B cell (primary cell): ENCODE data around the gene COL9A3. TPM values are rescaled to one million over a fixed set of nuclear protein-coding genes. Genes with fewer than 3 reads are reported as not detected.

ENCODE experiments used
- ATAC-seq: fragments of 200-7000 bp; cut with Tn5 transposase; one replicate; pipeline ENCODE4 v1.10.0; 2021; ENCODE audit warnings: low read depth, mild to moderate bottlenecking, moderate number of reproducible peaks, moderate library complexity
- CTCF ChIA-PET: fragments of 350-600 bp; sonication (Branson Sonifier 250); formaldehyde crosslinking; loops from one replicate; lab custom pipeline; 2021; ENCODE audit warnings: antibody characterized with exemption, inconsistent platforms; lab: Charles Lee
- POLR2A ChIA-PET: fragments of 350-600 bp; sonication (Branson Sonifier 250); formaldehyde crosslinking; loops from one replicate; lab custom pipeline; 2021; ENCODE audit warnings: antibody characterized with exemption; lab: Charles Lee
- DNase-seq: peaks from one replicate; pipeline ENCODE4 v3.0.0; 2013
- H2AFZ ChIP-seq: 2 replicates; pipeline ENCODE4 v1.6.1; 2012; ENCODE audit warnings: mild to moderate bottlenecking, low read depth, low read length; ENCODE audit not compliant: insufficient read depth, poor library complexity, severe bottlenecking
- H3K27ac ChIP-seq, 2 donors: 1 replicate in 1 of 2; 2 replicates in 1 of 2; pipeline ENCODE4 v1.5.1; 2012 to 2013; ENCODE audit warnings: low read length in 2 of 2, mild to moderate bottlenecking in 2 of 2, moderate library complexity in 1 of 2
- H3K27me3 ChIP-seq, 4 experiments: fragments of 200-600 bp in 1 of 4; sonication (generic) in 1 of 4; replicated peaks in 1 of 4; 1 replicate in 2 of 4; 2 replicates in 2 of 4; pipeline versions ENCODE4 v1.6.1 to v1.7.0; 2013 to 2016; ENCODE audit warnings: low read length in 3 of 4, mild to moderate bottlenecking in 2 of 4, mixed read lengths in 1 of 4, moderate library complexity in 1 of 4; ENCODE audit not compliant: insufficient read depth in 4 of 4, control insufficient read depth in 3 of 4; ENCODE audit errors: control extremely low read depth in 1 of 4
- H3K36me3 ChIP-seq, 2 experiments: replicated peaks in 1 of 2; 1 replicate in 1 of 2; 2 replicates in 1 of 2; pipeline versions ENCODE4 v1.6.1 to v1.7.1; 2013; ENCODE audit warnings: low read length in 1 of 2; ENCODE audit not compliant: insufficient read depth in 2 of 2, control insufficient read depth in 1 of 2; ENCODE audit errors: control extremely low read depth in 1 of 2, extremely low read depth in 1 of 2
- H3K4me1 ChIP-seq, 2 donors: fragments of 200-600 bp in 1 of 2; sonication (generic) in 1 of 2; 1 replicate in 1 of 2; 2 replicates in 1 of 2; pipeline versions ENCODE4 v1.5.1 to v1.6.1; 2013 to 2017; ENCODE audit warnings: low read length in 2 of 2; ENCODE audit not compliant: control insufficient read depth in 2 of 2, insufficient read depth in 2 of 2
- H3K4me2 ChIP-seq: replicated peaks from 2 replicates; pipeline ENCODE3; 2012; ENCODE audit warnings: mild to moderate bottlenecking, low read depth, low read length; ENCODE audit not compliant: poor library complexity, severe bottlenecking
- H3K4me3 ChIP-seq, 5 experiments: fragments of 200-600 bp in 1 of 5; sonication (generic) in 1 of 5; 1 replicate in 3 of 5; 2 replicates in 2 of 5; pipeline versions ENCODE4 v1.5.1 to v1.7.0; 2011 to 2016; ENCODE audit warnings: low read length in 4 of 5, mild to moderate bottlenecking in 4 of 5, low read depth in 2 of 5, control low read depth in 1 of 5, moderate library complexity in 1 of 5; ENCODE audit not compliant: insufficient read depth in 1 of 5; ENCODE audit errors: control extremely low read depth in 1 of 5, extremely low read depth in 1 of 5
- H3K79me2 ChIP-seq: fragments of 200-600 bp; sonication (generic); one replicate; pipeline ENCODE4 v1.6.0; 2016; ENCODE audit warnings: low read length; ENCODE audit not compliant: control insufficient read depth, insufficient read depth
- H3K9ac ChIP-seq: fragments of 200-600 bp; sonication (generic); 2 replicates; pipeline ENCODE4 v1.6.1; 2017; ENCODE audit warnings: mild to moderate bottlenecking, low read length, moderate library complexity
- H3K9me3 ChIP-seq, 3 donors: one replicate each; pipeline versions ENCODE4 v1.6.1 to v1.7.1; 2013; ENCODE audit warnings: low read length in 2 of 3; ENCODE audit not compliant: control insufficient read depth in 2 of 3, insufficient read depth in 1 of 3; ENCODE audit errors: control extremely low read depth in 1 of 3
- H4K20me1 ChIP-seq: 2 replicates; pipeline ENCODE4 v1.6.0; 2012; ENCODE audit warnings: mild to moderate bottlenecking, low read length; ENCODE audit not compliant: insufficient read depth, control insufficient read depth, poor library complexity, severe bottlenecking
- H3K27ac Mint-ChIP-seq: one replicate; pipeline ENCODE4 v1.8.0; 2021; ENCODE audit warnings: mixed read lengths
- H3K27me3 Mint-ChIP-seq: one replicate; pipeline ENCODE4 v1.8.0; 2021; ENCODE audit warnings: mixed read lengths
- H3K4me1 Mint-ChIP-seq: one replicate; pipeline ENCODE4 v1.8.0; 2021; ENCODE audit warnings: mixed read lengths
- H3K4me3 Mint-ChIP-seq: one replicate; pipeline ENCODE4 v1.8.0; 2021; ENCODE audit warnings: mixed read lengths
- H3K9me3 Mint-ChIP-seq: one replicate; pipeline ENCODE4 v1.8.0; 2022; ENCODE audit warnings: mixed read lengths; ENCODE audit not compliant: insufficient read depth
- EZH2 ChIP-seq: IDR thresholded peaks from 2 replicates; pipeline ENCODE4 v1.6.1; 2012; ENCODE audit warnings: borderline replicate concordance, low read depth, mild to moderate bottlenecking, moderate library complexity, low read length; ENCODE audit not compliant: insufficient read depth, poor library complexity, severe bottlenecking
- WGBS: methylation state at CpG from one replicate; pipeline ENCODE4 v1.1.5; 2013; ENCODE audit warnings: missing lambda C conversion rate; ENCODE audit not compliant: insufficient coverage; 5-methylcytosine and 5-hydroxymethylcytosine counted together
- intact Hi-C: fragments of 100-400 bp; cut with micrococcal nuclease; formaldehyde crosslinking; loops from one replicate; pipeline ENCODE4 v1.10.0; 2022
- polyA plus RNA-seq: library from polyadenylated mRNA; depleted of rRNA; stranded (reverse); fragments of >200 nt; gene quantifications from 2 replicates; pipeline ENCODE4 v1.2.3, GENCODE V29; 2012
- total RNA-seq, 2 donors: library from RNA; stranded (reverse); fragments of 120-200 nt in 1 of 2; gene quantifications; 1 replicate in 1 of 2; 2 replicates in 1 of 2; pipeline versions ENCODE4 v1.2.3 to v1.2.4, GENCODE V29; 2013 to 2022
- TF ChIP-seq, protein P1 (sequence below): fragments of 200-600 bp; IDR thresholded peaks from one replicate; pipeline ENCODE4 v1.8.0; 2022; ENCODE audit warnings: antibody characterized with exemption, mild to moderate bottlenecking

COL9A3 gene
- total and polyA plus RNA-seq, 2 donors (not counting 1 experiment from before 2014, with no cell fraction given): 10.7 to 96.3 TPM

DNA sequence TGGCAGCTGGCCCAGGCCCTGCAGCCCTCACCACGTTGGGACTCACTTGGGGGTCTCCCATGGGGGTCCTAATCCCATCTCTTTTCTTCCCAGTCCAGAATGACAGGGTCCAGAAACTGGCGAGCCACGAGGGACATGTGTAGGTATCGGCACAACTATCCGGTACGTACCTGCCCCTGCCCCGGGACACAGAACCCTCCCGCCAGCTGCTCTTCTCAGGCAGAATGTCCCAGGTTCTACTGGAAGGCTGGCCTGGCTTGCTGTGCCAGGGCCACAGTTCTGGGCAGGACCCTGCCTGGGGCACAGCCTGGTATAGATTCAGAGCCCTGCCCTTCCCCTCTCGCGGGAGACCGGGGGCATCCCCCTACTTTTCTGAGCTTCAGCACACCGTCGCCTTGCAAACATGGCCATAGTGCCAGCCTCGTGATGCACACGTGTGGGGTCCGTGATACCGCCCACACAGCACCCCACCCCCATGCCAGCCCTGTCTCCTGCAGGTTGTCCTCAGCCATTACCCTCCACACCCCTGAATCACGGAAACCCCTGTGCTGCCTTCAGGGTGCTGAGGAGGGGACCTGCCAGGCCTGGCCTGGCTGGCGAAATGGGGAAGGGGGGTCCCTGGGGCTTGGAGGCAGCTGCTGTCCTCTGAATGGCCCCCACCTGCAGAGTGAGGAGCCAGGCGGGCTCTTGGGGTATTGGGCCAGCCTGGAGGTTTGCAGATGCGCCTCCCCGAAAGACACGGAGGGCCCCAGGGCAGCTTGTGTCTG, 9.2 kb upstream of the COL9A3 start:
- no peaks in the 10 kb centered on the region for H3K9me3 Mint-ChIP-seq
- H3K4me3 Mint-ChIP-seq: peak overlapping the region; percentile 72
- Histone ChIP-seq H3K4me3 (no peak overlapping the region), H3K9ac (no peak overlapping the region), H3K4me1 (peaks cover 17 to 38% of the 10 kb centered on the region in 2 donors), H3K27me3 (no peaks in the 10 kb centered on the region), H3K9me3 (no peaks in the 10 kb centered on the region), H3K27ac (no peak overlapping the region), H4K20me1 (peaks cover 73% of the 10 kb centered on the region), H3K4me2 (no peak overlapping the region), H3K36me3 (peaks cover 0 to 55% of the 10 kb centered on the region in 2 experiments), H3K79me2 (peaks cover 34% of the 10 kb centered on the region), H2AFZ (no peak overlapping the region)
- peaks cover 33% of the 10 kb centered on the region for H3K4me1 Mint-ChIP-seq
- intact Hi-C loops: loop anchor here (1.0 to 5.0 kb wide), 5 partner anchors 31 to 505 kb away; partner anchors contain the start of genes ADRM1 and SLCO4A1
- ATAC-seq: no peak
- CTCF ChIA-PET: interaction anchor here (0.7 to 4.3 kb wide), 29 partner anchors 9 to 507 kb away, joined by 3 to 36 read pairs (median 5); partner anchors contain the start of genes COL9A3, MRGBP, RPS21 and SLCO4A1
- 92% methylated on average over 22 of the region's 23 CpGs for WGBS
- POLR2A ChIA-PET: interaction anchor here (0.6 to 1.1 kb wide), 2 partner anchors 11 to 505 kb away, joined by 3 to 6 read pairs; partner anchors contain the start of gene MRGBP
- no peak for DNase-seq
- H3K27ac Mint-ChIP-seq: no peak overlapping the region
- TF ChIP-seq EZH2: no peak
- TF ChIP-seq, protein P1, sequence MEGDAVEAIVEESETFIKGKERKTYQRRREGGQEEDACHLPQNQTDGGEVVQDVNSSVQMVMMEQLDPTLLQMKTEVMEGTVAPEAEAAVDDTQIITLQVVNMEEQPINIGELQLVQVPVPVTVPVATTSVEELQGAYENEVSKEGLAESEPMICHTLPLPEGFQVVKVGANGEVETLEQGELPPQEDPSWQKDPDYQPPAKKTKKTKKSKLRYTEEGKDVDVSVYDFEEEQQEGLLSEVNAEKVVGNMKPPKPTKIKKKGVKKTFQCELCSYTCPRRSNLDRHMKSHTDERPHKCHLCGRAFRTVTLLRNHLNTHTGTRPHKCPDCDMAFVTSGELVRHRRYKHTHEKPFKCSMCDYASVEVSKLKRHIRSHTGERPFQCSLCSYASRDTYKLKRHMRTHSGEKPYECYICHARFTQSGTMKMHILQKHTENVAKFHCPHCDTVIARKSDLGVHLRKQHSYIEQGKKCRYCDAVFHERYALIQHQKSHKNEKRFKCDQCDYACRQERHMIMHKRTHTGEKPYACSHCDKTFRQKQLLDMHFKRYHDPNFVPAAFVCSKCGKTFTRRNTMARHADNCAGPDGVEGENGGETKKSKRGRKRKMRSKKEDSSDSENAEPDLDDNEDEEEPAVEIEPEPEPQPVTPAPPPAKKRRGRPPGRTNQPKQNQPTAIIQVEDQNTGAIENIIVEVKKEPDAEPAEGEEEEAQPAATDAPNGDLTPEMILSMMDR: no peak
- H3K27me3 Mint-ChIP-seq: no peaks in the 10 kb centered on the region
